Suprapubic skin (tissue), 4 donors: Measurements from ENCODE around the gene HECW1. TPM values are rescaled to one million over a fixed set of nuclear protein-coding genes. Genes with fewer than 3 reads are reported as not detected.

Experiments
- DNase-seq, 2 donors: peaks; one replicate each; pipeline ENCODE4 v3.0.0-alpha.2; 2019; ENCODE audit warnings: low spot score in 2 of 2
- H3K27ac ChIP-seq: fragments of 200-600 bp; sonication (generic); one replicate; pipeline ENCODE4 v1.5.1; 2019
- H3K27me3 ChIP-seq: fragments of 200-600 bp; sonication (generic); one replicate; pipeline ENCODE4 v1.5.1; 2019
- H3K36me3 ChIP-seq: fragments of 200-600 bp; sonication (generic); one replicate; pipeline ENCODE4 v1.5.1; 2019
- H3K4me1 ChIP-seq: fragments of 200-600 bp; sonication (generic); one replicate; pipeline ENCODE4 v1.5.1; 2019
- H3K4me3 ChIP-seq: fragments of 200-600 bp; sonication (generic); one replicate; pipeline ENCODE4 v1.5.1; 2019; ENCODE audit warnings: mild to moderate bottlenecking
- H3K9me3 ChIP-seq: fragments of 200-600 bp; sonication (generic); one replicate; pipeline ENCODE4 v1.5.1; 2019
- CTCF ChIP-seq, 2 donors: fragments of 200-600 bp in 1 of 2; fragments of 450-650 bp in 1 of 2; sonication (generic) in 1 of 2; IDR thresholded peaks; one replicate each; pipeline ENCODE4 v1.5.1; 2016 to 2019; ENCODE audit warnings: antibody characterized with exemption in 2 of 2, mild to moderate bottlenecking in 1 of 2, moderate library complexity in 1 of 2
- EP300 ChIP-seq: sonication (generic); formaldehyde crosslinking; IDR thresholded peaks from one replicate; pipeline ENCODE4 v1.6.1; 2017; ENCODE audit warnings: antibody characterized with exemption
- POLR2A ChIP-seq, 2 donors: fragments of 450-650 bp; IDR thresholded peaks; one replicate each; pipeline ENCODE4 v1.6.1; 2017; ENCODE audit warnings: antibody characterized with exemption in 2 of 2, mild to moderate bottlenecking in 2 of 2, moderate library complexity in 2 of 2
- POLR2AphosphoS5 ChIP-seq, 3 donors: sonication (generic); formaldehyde crosslinking; IDR thresholded peaks; one replicate each; pipeline ENCODE4 v1.6.1; 2017; ENCODE audit warnings: antibody characterized with exemption in 3 of 3
- WGBS: methylation state at CpG from one replicate; pipeline ENCODE4 v1.1.5; 2018; 5-methylcytosine and 5-hydroxymethylcytosine counted together
- total RNA-seq, 4 donors: library from RNA; depleted of rRNA; stranded (reverse); fragments of >200 nt; gene quantifications; one replicate each; pipeline ENCODE4 v1.1.0, GENCODE V29; 2016

The HECW1 gene
- total RNA-seq, 4 donors from 2014 or later, result 0.17 to 0.73 (median 0.32) TPM; not detected in 1

GRCh38 chr7:43077285-43077684, 35.2 kb upstream of the HECW1 start:
- Histone ChIP-seq H3K27ac (no peak overlapping the region), H3K9me3 (no peaks in the 10 kb centered on the region), H3K27me3 (peaks cover 15% of the 10 kb centered on the region), H3K36me3 (no peaks in the 10 kb centered on the region), H3K4me3 (no peak overlapping the region), H3K4me1 (no peaks in the 10 kb centered on the region)
- 81% methylated on average over 9 of the region's 9 CpGs for WGBS
- no peak for TF ChIP-seq EP300
- TF ChIP-seq POLR2AphosphoS5 (IDR thresholded peaks at IDR 0.05), result no peak
- no peak for TF ChIP-seq POLR2A (IDR thresholded peaks at IDR 0.05)
- TF ChIP-seq CTCF (IDR thresholded peaks at IDR 0.05), result no peak
- DNase-seq, result no peak

- H3K27ac ChIP-seq, result no peak overlapping the region
- DNase-seq, result no peak
- H3K36me3 ChIP-seq, result no peaks in the 10 kb centered on the region
- no peak for TF ChIP-seq POLR2AphosphoS5 (IDR thresholded peaks at IDR 0.05)
- TF ChIP-seq CTCF (IDR thresholded peaks at IDR 0.05), result no peak
- no peak overlapping the region for H3K4me3 ChIP-seq
- peaks cover 15% of the 10 kb centered on the region for H3K27me3 ChIP-seq
- WGBS, result 55% methylated on average over 7 of the region's 7 CpGs
- no peaks in the 10 kb centered on the region for H3K9me3 ChIP-seq
- no peaks in the 10 kb centered on the region for H3K4me1 ChIP-seq
These were observed 34.6 kb upstream of the HECW1 start for GRCh38 chr7:43077732-43078391.

- TF ChIP-seq POLR2AphosphoS5 (IDR thresholded peaks at IDR 0.05), result no peak
- H3K27me3 ChIP-seq, result peaks cover 15% of the 10 kb centered on the region
- no peaks in the 10 kb centered on the region for H3K36me3 ChIP-seq
- no peak for DNase-seq
- H3K4me1 ChIP-seq, result no peaks in the 10 kb centered on the region
- H3K4me3 ChIP-seq, result no peak overlapping the region
- no peaks in the 10 kb centered on the region for H3K9me3 ChIP-seq
- H3K27ac ChIP-seq, result no peak overlapping the region
- 63% methylated on average over 6 of the region's 6 CpGs for WGBS
These were observed 33.7 kb upstream of the HECW1 start for GRCh38 chr7:43078794-43079193.

GRCh38 chr7:43081603-43082002, 30.8 kb upstream of the HECW1 start:
- DNase-seq, result no peak
- H3K4me1 ChIP-seq, result no peaks in the 10 kb centered on the region
- H3K36me3 ChIP-seq, result no peaks in the 10 kb centered on the region
- H3K4me3 ChIP-seq, result no peak overlapping the region
- TF ChIP-seq EP300 (no peak), POLR2AphosphoS5 (IDR thresholded peaks at IDR 0.05) (no peak), CTCF (IDR thresholded peaks at IDR 0.05) (no peak), POLR2A (IDR thresholded peaks at IDR 0.05) (no peak)
- peaks cover 15% of the 10 kb centered on the region for H3K27me3 ChIP-seq
- H3K9me3 ChIP-seq, result no peaks in the 10 kb centered on the region
- 94% methylated on average over 4 of the region's 4 CpGs for WGBS
- H3K27ac ChIP-seq, result no peak overlapping the region

- Histone ChIP-seq H3K27me3 (peaks cover 18% of the 10 kb centered on the region), H3K27ac (no peak overlapping the region), H3K36me3 (no peaks in the 10 kb centered on the region), H3K4me1 (no peaks in the 10 kb centered on the region), H3K4me3 (no peak overlapping the region), H3K9me3 (no peaks in the 10 kb centered on the region)
- TF ChIP-seq EP300, result no peak
- no peak for TF ChIP-seq POLR2A (IDR thresholded peaks at IDR 0.05)
- no peak for TF ChIP-seq CTCF (IDR thresholded peaks at IDR 0.05)
- no peak for TF ChIP-seq POLR2AphosphoS5 (IDR thresholded peaks at IDR 0.05)
- DNase-seq, result no peak
- 80% methylated on average over 2 of the region's 2 CpGs for WGBS
These were observed 29.3 kb upstream of the HECW1 start for GRCh38 chr7:43083106-43083505.

GRCh38 chr7:43085017-43085416, 27.4 kb upstream of the HECW1 start:
- H3K27me3 ChIP-seq, result peaks cover 15% of the 10 kb centered on the region
- 80% methylated on average over 2 of the region's 2 CpGs for WGBS
- H3K27ac ChIP-seq, result no peak overlapping the region
- no peaks in the 10 kb centered on the region for H3K4me1 ChIP-seq
- no peaks in the 10 kb centered on the region for H3K36me3 ChIP-seq
- H3K9me3 ChIP-seq, result no peaks in the 10 kb centered on the region
- no peak for DNase-seq
- no peak overlapping the region for H3K4me3 ChIP-seq
- no peak for TF ChIP-seq POLR2A (IDR thresholded peaks at IDR 0.05)
- TF ChIP-seq POLR2AphosphoS5 (IDR thresholded peaks at IDR 0.05), result no peak
- no peak for TF ChIP-seq EP300
- TF ChIP-seq CTCF (IDR thresholded peaks at IDR 0.05), result no peak
